IMR-90 (cell line): ENCODE measurements around the gene XKR7. TPM values are rescaled to one million over a fixed set of nuclear protein-coding genes. Genes with fewer than 3 reads are reported as not detected.

Experiments
- ATAC-seq: fragments of 200-7000 bp; cut with Tn5 transposase; 2 replicates; pipeline ENCODE4 v1.9.1; 2020; ENCODE audit warnings: low read depth, mild to moderate bottlenecking, moderate library complexity
- BruUV-seq: library from RNA; stranded (reverse); fragments of 400-500 nt; replicated peaks from 2 replicates; lab custom pipeline; 2021; lab: Mats Ljungman, UMichigan
- CTCF ChIA-PET: fragments of 300-600 bp; formaldehyde crosslinking; extraction: SDS; loops from one replicate; lab custom pipeline; 2021; ENCODE audit warnings: antibody characterized with exemption; lab: Yijun Ruan, JAX
- POLR2A ChIA-PET: fragments of 300-600 bp; sonication (Branson Sonifier 250); formaldehyde crosslinking; loops from one replicate; lab custom pipeline; 2022; ENCODE audit warnings: antibody characterized with exemption; ENCODE audit not compliant: unreplicated experiment; lab: Charles Lee
- DNase-seq: peaks from one replicate; pipeline ENCODE4 v3.0.0; 2013
- H2AFZ ChIP-seq: replicated peaks from 2 replicates; pipeline ENCODE3; 2013; ENCODE audit warnings: low read length, mild to moderate bottlenecking; ENCODE audit not compliant: poor library complexity
- H2AK5ac ChIP-seq: 2 replicates; pipeline ENCODE4 v1.6.1; 2013; ENCODE audit warnings: low read depth, low read length, inconsistent platforms
- H2AK9ac ChIP-seq: replicated peaks from 2 replicates; pipeline ENCODE3; 2013; ENCODE audit warnings: mild to moderate bottlenecking, low read depth, low read length, moderate library complexity; ENCODE audit not compliant: poor library complexity
- H2BK120ac ChIP-seq: 2 replicates; pipeline ENCODE4 v1.6.1; 2013; ENCODE audit warnings: low read depth, low read length, inconsistent platforms
- H2BK15ac ChIP-seq: 3 replicates; pipeline ENCODE4 v1.6.1; 2013; ENCODE audit warnings: low read depth, low read length, inconsistent platforms
- H2BK20ac ChIP-seq: 2 replicates; pipeline ENCODE4 v1.6.1; 2013; ENCODE audit warnings: low read depth, mild to moderate bottlenecking, inconsistent platforms, low read length, moderate library complexity
- H2BK5ac ChIP-seq: 2 replicates; pipeline ENCODE4 v1.6.1; 2013; ENCODE audit warnings: mild to moderate bottlenecking, low read depth, low read length, inconsistent platforms; ENCODE audit not compliant: poor library complexity, severe bottlenecking
- H3K14ac ChIP-seq: replicated peaks from 2 replicates; pipeline ENCODE4 v1.6.1; 2013; ENCODE audit warnings: low read depth, low read length, inconsistent platforms
- H3K18ac ChIP-seq: 2 replicates; pipeline ENCODE4 v1.6.1; 2013; ENCODE audit warnings: low read depth, low read length, control low read depth
- H3K23ac ChIP-seq: 2 replicates; pipeline ENCODE4 v1.6.1; 2013; ENCODE audit warnings: low read depth, low read length, inconsistent platforms
- H3K27ac ChIP-seq: 2 replicates; pipeline ENCODE4 v1.5.1; 2013; ENCODE audit warnings: mild to moderate bottlenecking, control low read depth, low read length; ENCODE audit not compliant: insufficient read depth
- H3K27me3 ChIP-seq: 2 replicates; pipeline ENCODE4 v1.6.1; 2013; ENCODE audit warnings: low read length; ENCODE audit not compliant: control insufficient read depth, insufficient read depth
- H3K36me3 ChIP-seq: 2 replicates; pipeline ENCODE4 v1.6.1; 2013; ENCODE audit warnings: low read length, mixed read lengths; ENCODE audit not compliant: control insufficient read depth, insufficient read depth
- H3K4ac ChIP-seq: 2 replicates; pipeline ENCODE4 v1.6.1; 2013; ENCODE audit warnings: low read depth, low read length, inconsistent platforms
- H3K4me1 ChIP-seq: 2 replicates; pipeline ENCODE4 v1.6.1; 2013; ENCODE audit warnings: low read length, mixed read lengths; ENCODE audit not compliant: control insufficient read depth, insufficient read depth
- H3K4me2 ChIP-seq: 2 replicates; pipeline ENCODE4 v1.6.1; 2013; ENCODE audit warnings: low read depth, mild to moderate bottlenecking, control low read depth, low read length, moderate library complexity
- H3K4me3 ChIP-seq: 2 replicates; pipeline ENCODE4 v1.5.1; 2013; ENCODE audit warnings: low read depth, mild to moderate bottlenecking, control low read depth, low read length, moderate library complexity; ENCODE audit not compliant: insufficient read depth
- H3K56ac ChIP-seq: 2 replicates; pipeline ENCODE4 v1.6.1; 2013; ENCODE audit warnings: low read length, inconsistent platforms; ENCODE audit not compliant: insufficient read depth; ENCODE audit errors: extremely low read depth
- H3K79me1 ChIP-seq, 2 experiments: 2 replicates each; pipeline ENCODE4 v1.6.1; 2013; ENCODE audit warnings: low read length in 2 of 2, inconsistent platforms in 1 of 2, low read depth in 1 of 2
- H3K9ac ChIP-seq: 2 replicates; pipeline ENCODE4 v1.6.1; 2013; ENCODE audit warnings: low read depth, low read length, control low read depth
- H3K9me1 ChIP-seq: 2 replicates; pipeline ENCODE4 v1.6.1; 2013; ENCODE audit warnings: low read length, inconsistent platforms; ENCODE audit not compliant: insufficient read depth
- H3K9me3 ChIP-seq: 2 replicates; pipeline ENCODE4 v1.6.1; 2013; ENCODE audit warnings: low read length; ENCODE audit not compliant: control insufficient read depth, insufficient read depth
- H4K20me1 ChIP-seq: 2 replicates; pipeline ENCODE4 v1.6.1; 2013; ENCODE audit warnings: low read length, inconsistent platforms; ENCODE audit not compliant: insufficient read depth
- H4K5ac ChIP-seq: 2 replicates; pipeline ENCODE4 v1.6.1; 2013; ENCODE audit warnings: mild to moderate bottlenecking, low read depth, low read length, control low read depth
- H4K8ac ChIP-seq, 2 experiments: 2 replicates each; pipeline ENCODE4 v1.6.1; 2013; ENCODE audit warnings: low read depth in 2 of 2, low read length in 2 of 2, control low read depth in 1 of 2, inconsistent platforms in 1 of 2
- H4K91ac ChIP-seq: 2 replicates; pipeline ENCODE4 v1.6.1; 2013; ENCODE audit warnings: low read depth, low read length, inconsistent platforms; ENCODE audit not compliant: insufficient read depth
- BHLHE40 ChIP-seq: fragments of 150-350 bp; IDR thresholded peaks from 2 replicates; pipeline ENCODE4 v1.6.1; 2016; ENCODE audit warnings: mild to moderate bottlenecking, low read depth, low read length
- CEBPB ChIP-seq: IDR thresholded peaks from 2 replicates; pipeline ENCODE4 v1.6.1; 2012; ENCODE audit warnings: low read depth, low read length, improper control_type of control experiment
- CHD1 ChIP-seq: IDR thresholded peaks from 2 replicates; pipeline ENCODE4 v1.6.1; 2012; ENCODE audit warnings: low read depth, low read length, improper control_type of control experiment
- CTCF ChIP-seq: conservative IDR thresholded peaks from 2 replicates; pipeline ENCODE4 v1.5.1; 2012; ENCODE audit warnings: mild to moderate bottlenecking, low read depth, low read length, improper control_type of control experiment
- ELK1 ChIP-seq: fragments of 150-350 bp; IDR thresholded peaks from 2 replicates; pipeline ENCODE4 v1.6.1; 2016; ENCODE audit warnings: low read depth, mild to moderate bottlenecking, low read length, moderate library complexity, borderline replicate concordance
- FOS ChIP-seq: fragments of 150-350 bp; IDR thresholded peaks from 2 replicates; pipeline ENCODE4 v1.6.1; 2016; ENCODE audit warnings: low read depth, low read length
- MAFK ChIP-seq: IDR thresholded peaks from 2 replicates; pipeline ENCODE4 v1.6.1; 2012; ENCODE audit warnings: low read depth, low read length, improper control_type of control experiment
- MAZ ChIP-seq: IDR thresholded peaks from 2 replicates; pipeline ENCODE4 v1.6.1; 2012; ENCODE audit warnings: low read depth, mild to moderate bottlenecking, low read length, improper control_type of control experiment, moderate library complexity, borderline replicate concordance
- MXI1 ChIP-seq: IDR thresholded peaks from 2 replicates; pipeline ENCODE4 v1.6.1; 2012; ENCODE audit warnings: low read depth, mild to moderate bottlenecking, low read length, moderate library complexity, borderline replicate concordance
- NFE2L2 ChIP-seq: fragments of 150-350 bp; IDR thresholded peaks from 2 replicates; pipeline ENCODE4 v1.6.1; 2016; ENCODE audit warnings: low read depth, mild to moderate bottlenecking, low read length
- POLR2A ChIP-seq: IDR thresholded peaks from 2 replicates; pipeline ENCODE4 v1.6.1; 2012; ENCODE audit warnings: mild to moderate bottlenecking, low read depth, low read length
- RAD21 ChIP-seq: IDR thresholded peaks from 2 replicates; pipeline ENCODE4 v1.6.1; 2012; ENCODE audit warnings: low read length, improper control_type of control experiment
- RCOR1 ChIP-seq: IDR thresholded peaks from 2 replicates; pipeline ENCODE4 v1.6.1; 2012; ENCODE audit warnings: mild to moderate bottlenecking, low read length, improper control_type of control experiment; ENCODE audit not compliant: insufficient replicate concordance
- RFX5 ChIP-seq: IDR thresholded peaks from 2 replicates; pipeline ENCODE4 v1.8.0; 2012; ENCODE audit warnings: low read depth, mild to moderate bottlenecking, low read length, moderate library complexity
- SMC3 ChIP-seq: fragments of 150-350 bp; IDR thresholded peaks from 2 replicates; pipeline ENCODE4 v1.6.1; 2016; ENCODE audit warnings: low read depth, mild to moderate bottlenecking, antibody characterized with exemption, low read length, moderate library complexity
- WGBS, 2 experiments: methylation state at CpG; one replicate each; pipeline versions ENCODE4 v1.1.5 to v1.1.7; 2013; ENCODE audit warnings: missing lambda C conversion rate in 2 of 2; ENCODE audit not compliant: insufficient read length in 1 of 2; ENCODE audit errors: extremely low coverage in 2 of 2; 5-methylcytosine and 5-hydroxymethylcytosine counted together
- dilution Hi-C: fragments of 300-500 bp; cut with HindIII; formaldehyde crosslinking; loops from one replicate; pipeline ENCODE4 v1.14.3; 2018; ENCODE audit warnings: low sequenced_read_pairs; ENCODE audit not compliant: unreplicated experiment
- in situ Hi-C: fragments of 300-500 bp; cut with MboI; formaldehyde crosslinking; loops from 3 replicates; pipeline ENCODE4 v1.14.3; 2019; ENCODE audit warnings: low sequenced_read_pairs, inconsistent platforms, mixed read lengths
- intact Hi-C: fragments of 100-400 bp; cut with micrococcal nuclease; formaldehyde crosslinking; loops from 2 replicates; pipeline ENCODE4 v1.10.0; 2022
- polyA plus RNA-seq, 3 experiments: library from polyadenylated mRNA; depleted of rRNA; stranded (reverse); fragments of >200 nt; gene quantifications; 2 replicates each; pipeline ENCODE4 v1.2.3, GENCODE V29; 2012; ENCODE audit warnings: low replicate concordance in 1 of 3
- total RNA-seq: library from RNA; depleted of rRNA; stranded (reverse); fragments of >200 nt; gene quantifications from 2 replicates; pipeline ENCODE4 v1.2.3, GENCODE V29; 2012
- TF ChIP-seq, protein P1 (sequence below): fragments of 150-350 bp; IDR thresholded peaks from 2 replicates; pipeline ENCODE4 v1.6.1; 2017; ENCODE audit warnings: mild to moderate bottlenecking, antibody characterized with exemption, low read length, low read depth

Gene XKR7
- total and polyA plus RNA-seq, 2 of the 4 experiments (the other 2 are of a cell fraction) = not detected

- Histone ChIP-seq H3K4ac (no peak overlapping the region), H3K9me3 (no peaks in the 10 kb centered on the region), H3K36me3 (no peaks in the 10 kb centered on the region), H3K4me3 (no peak overlapping the region), H3K4me1 (no peaks in the 10 kb centered on the region), H3K14ac (no peak overlapping the region), H2BK5ac (no peak overlapping the region), H2BK120ac (no peak overlapping the region), H3K27me3 (peaks cover 18% of the 10 kb centered on the region; the same call in 1 of the 2 replicates), H2BK15ac (no peak overlapping the region), H3K4me2 (no peak overlapping the region), H2AFZ (no peak overlapping the region), H2BK20ac (no peak overlapping the region), H3K27ac (no peak overlapping the region), H3K9ac (no peak overlapping the region), H4K20me1 (no peaks in the 10 kb centered on the region), H3K79me1 (no peaks in the 10 kb centered on the region), H2AK9ac (no peak overlapping the region), H3K23ac (no peak overlapping the region), H2AK5ac (no peak overlapping the region), H3K18ac (no peak overlapping the region), H4K91ac (no peak overlapping the region), H4K8ac (no peak overlapping the region), H4K5ac (no peak overlapping the region), H3K56ac (no peak overlapping the region), H3K9me1 (no peaks in the 10 kb centered on the region)
- DNase-seq (no peak), ATAC-seq (no peak)
- intact Hi-C loops (no loop called here), in situ Hi-C loops (no loop called here), dilution Hi-C loops (no loop called here)
- TF ChIP-seq SMC3 (no peak), CTCF (no peak), BHLHE40 (no peak), MAFK (no peak), NFE2L2 (no peak), CHD1 (no peak), CEBPB (no peak), RAD21 (no peak), RCOR1 (no peak), MXI1 (no peak), MAZ (no peak), POLR2A (no peak), FOS (no peak), RFX5 (no peak), ELK1 (no peak)
- TF ChIP-seq, protein P1, sequence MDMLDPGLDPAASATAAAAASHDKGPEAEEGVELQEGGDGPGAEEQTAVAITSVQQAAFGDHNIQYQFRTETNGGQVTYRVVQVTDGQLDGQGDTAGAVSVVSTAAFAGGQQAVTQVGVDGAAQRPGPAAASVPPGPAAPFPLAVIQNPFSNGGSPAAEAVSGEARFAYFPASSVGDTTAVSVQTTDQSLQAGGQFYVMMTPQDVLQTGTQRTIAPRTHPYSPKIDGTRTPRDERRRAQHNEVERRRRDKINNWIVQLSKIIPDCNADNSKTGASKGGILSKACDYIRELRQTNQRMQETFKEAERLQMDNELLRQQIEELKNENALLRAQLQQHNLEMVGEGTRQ = no peak
- WGBS, 2 experiments = no CpG with 5 or more reads among the region's 4 CpGs
- BruUV-seq = no TSS peak
- ChIA-PET CTCF (interaction anchor here (1.0 kb wide), 1 partner anchor 12 kb away, joined by 3 read pairs; no protein-coding TSS in a partner anchor), POLR2A (no interaction called here)
These were observed 31.5 kb upstream of the XKR7 start for GRCh38 chr20:31936420-31936819.
